Measurements from ENCODE around the gene KIF18B.

DNA sequence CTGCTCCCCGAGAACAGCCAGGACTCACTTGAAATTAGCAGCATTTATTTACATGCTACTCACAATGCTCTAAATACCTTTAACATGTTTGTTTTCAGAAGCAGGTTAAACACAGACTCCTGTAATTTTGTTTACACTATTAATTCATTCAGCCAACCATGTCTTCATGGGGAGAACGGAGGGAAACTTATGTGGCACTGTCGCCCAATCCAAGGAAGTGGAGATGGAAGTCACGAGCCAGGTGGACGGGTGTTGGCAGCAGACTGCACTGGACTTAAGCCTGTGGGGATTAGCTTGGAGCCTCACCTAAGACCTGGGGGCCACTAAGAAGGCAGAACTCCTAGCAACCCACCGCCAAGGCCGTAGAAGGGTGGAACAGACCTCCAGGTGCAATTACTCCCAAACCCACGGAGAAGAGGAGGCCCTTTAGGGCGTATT, 23.4 kb downstream of the KIF18B start:
- TF ChIP-seq EZH2 (IDR thresholded peaks at IDR 0.05) (no peak), POLR2AphosphoS5 (IDR thresholded peaks at IDR 0.05; ENCODE audit: borderline replicate concordance, low read depth, low read length) (no peak; the same call in 1 of the 2 replicates), FOXP2 (optimal IDR thresholded peaks at IDR 0.05; ENCODE audit: control extremely low read depth, extremely low read length, insufficient read depth) (no peak)

Data from SK-N-MC (cell line).